ENCODE measurements around the gene EDEM1.

GRCh38 chr3:5145120-5145519 lies 42.4 kb upstream of the EDEM1 start:
- TF ChIP-seq POLR2A (IDR thresholded peaks at IDR 0.05) (no peak), CTCF (IDR thresholded peaks at IDR 0.05) (no peak)

All from right lobe of liver (tissue), 4 donors.